LHCN-M2 (cell line): Measurements from ENCODE around the gene SLC25A30. TPM values are rescaled to one million over a fixed set of nuclear protein-coding genes. Genes with fewer than 3 reads are reported as not detected.
"Not testable (repeated sequence)": the region's sequence is repeated elsewhere in the genome, so short reads cannot be mapped to it uniquely, and the experiment has no call there.

Experiments used
- DNase-seq: peaks from one replicate; pipeline ENCODE4 v3.0.0-alpha.2; 2012; ENCODE audit warnings: low read depth
- total RNA-seq: library from RNA; depleted of rRNA; stranded (reverse); fragments of >200 nt; gene quantifications from 2 replicates; pipeline ENCODE4 v1.2.3, GENCODE V29; 2014

Gene SLC25A30
- total RNA-seq, 1 experiment from 2014 or later = 14.2 TPM

- DNase-seq = no peak
Measured at GRCh38 chr13:45432737-45433380, 14.7 kb upstream of the SLC25A30 start.

- DNase-seq = not testable (repeated sequence)
Measured at GRCh38 chr13:45426056-45426841, 8.1 kb upstream of the SLC25A30 start.

GRCh38 chr13:45422731-45423292 is 4.6 kb upstream of the SLC25A30 start:
- DNase-seq = no peak

- no peak for DNase-seq
Measured at GRCh38 chr13:45419945-45420344, 1.8 kb upstream of the SLC25A30 start.

GRCh38 chr13:45419389-45419788 is 1.2 kb upstream of the SLC25A30 start:
- DNase-seq = not testable (repeated sequence)

GRCh38 chr13:45416516-45417128 is 1.6 kb downstream of the SLC25A30 start:
- no peak for DNase-seq

GRCh38 chr13:45415112-45415511 is 3.1 kb downstream of the SLC25A30 start:
- no peak for DNase-seq

- DNase-seq = no peak
Measured at GRCh38 chr13:45413826-45414307, 4.3 kb downstream of the SLC25A30 start.

GRCh38 chr13:45412274-45413049 is 5.7 kb downstream of the SLC25A30 start:
- DNase-seq = no peak

- no peak for DNase-seq
Measured at GRCh38 chr13:45411631-45412030, 6.5 kb downstream of the SLC25A30 start.

GRCh38 chr13:45411221-45411620 is 7.0 kb downstream of the SLC25A30 start:
- DNase-seq = no peak

- DNase-seq = no peak
Measured at GRCh38 chr13:45410466-45410865, 7.7 kb downstream of the SLC25A30 start.

GRCh38 chr13:45410001-45410400 is 8.2 kb downstream of the SLC25A30 start:
- DNase-seq = no peak

- no peak for DNase-seq
Measured at GRCh38 chr13:45406421-45406820, 11.8 kb downstream of the SLC25A30 start.

- DNase-seq = no peak
Measured at GRCh38 chr13:45403081-45403480, 15.1 kb downstream of the SLC25A30 start.

GRCh38 chr13:45402641-45403040 is 15.5 kb downstream of the SLC25A30 start:
- no peak for DNase-seq

GRCh38 chr13:45401314-45401713 is 16.9 kb downstream of the SLC25A30 start:
- DNase-seq = no peak

GRCh38 chr13:45398877-45399276 is 19.3 kb downstream of the SLC25A30 start:
- DNase-seq = no peak

GRCh38 chr13:45396533-45397095 is 21.6 kb downstream of the SLC25A30 start:
- DNase-seq = no peak

- peak; percentile 40 for DNase-seq
Measured at GRCh38 chr13:45393941-45394570, 24.1 kb downstream of the SLC25A30 start.

- no peak for DNase-seq
Measured at GRCh38 chr13:45392811-45393210, 25.4 kb downstream of the SLC25A30 start.
